T1000 (cell line): Measurements from ENCODE around the gene PLS1.
"Not testable (repeated sequence)": the region's sequence is repeated elsewhere in the genome, so short reads cannot be mapped to it uniquely, and the experiment has no call there.

ENCODE experiments used
- DNase-seq: peaks from one replicate; lab custom pipeline; 2025; ENCODE audit warnings: mixed read lengths; lab: John Stamatoyannopoulos, UW

The PLS1 gene

GRCh38 chr3:142597906-142598305, 1.7 kb downstream of the PLS1 start:
- no peak for DNase-seq

- no peak for DNase-seq
Observed at GRCh38 chr3:142601713-142602112, 5.5 kb downstream of the PLS1 start.

GRCh38 chr3:142602619-142603385, 6.6 kb downstream of the PLS1 start:
- no peak for DNase-seq

GRCh38 chr3:142603386-142603705, 7.2 kb downstream of the PLS1 start:
- not testable (repeated sequence) for DNase-seq

- DNase-seq = no peak
Observed at GRCh38 chr3:142604940-142605339, 8.7 kb downstream of the PLS1 start.

GRCh38 chr3:142608631-142609030, 12.4 kb downstream of the PLS1 start:
- no peak for DNase-seq

- DNase-seq = no peak
Observed at GRCh38 chr3:142609136-142609535, 12.9 kb downstream of the PLS1 start.

GRCh38 chr3:142611206-142611605, 15.0 kb downstream of the PLS1 start:
- DNase-seq = no peak

- DNase-seq = no peak
Observed at GRCh38 chr3:142613491-142613890, 17.3 kb downstream of the PLS1 start.

- no peak for DNase-seq
Observed at GRCh38 chr3:142614059-142614626, 17.9 kb downstream of the PLS1 start.

GRCh38 chr3:142615171-142615570, 19.0 kb downstream of the PLS1 start:
- DNase-seq = no peak

GRCh38 chr3:142618917-142619461, 22.8 kb downstream of the PLS1 start:
- DNase-seq = no peak

- DNase-seq = no peak
Observed at GRCh38 chr3:142622405-142622804, 26.2 kb downstream of the PLS1 start.

GRCh38 chr3:142623194-142623593, 27.0 kb downstream of the PLS1 start:
- DNase-seq = no peak

- DNase-seq = no peak
Observed at GRCh38 chr3:142624341-142625152, 28.4 kb downstream of the PLS1 start.

GRCh38 chr3:142625153-142625440, 28.9 kb downstream of the PLS1 start:
- no peak for DNase-seq

- DNase-seq = no peak
Observed at GRCh38 chr3:142626971-142627370, 30.8 kb downstream of the PLS1 start.

GRCh38 chr3:142628801-142629200, 32.6 kb downstream of the PLS1 start:
- no peak for DNase-seq

- no peak for DNase-seq
Observed at GRCh38 chr3:142633073-142633472, 36.9 kb downstream of the PLS1 start.

GRCh38 chr3:142636050-142636449, 39.9 kb downstream of the PLS1 start:
- no peak for DNase-seq

GRCh38 chr3:142636664-142637063, 40.5 kb downstream of the PLS1 start:
- DNase-seq = no peak

GRCh38 chr3:142638291-142638690, 42.1 kb downstream of the PLS1 start:
- DNase-seq = no peak

GRCh38 chr3:142641504-142641903, 45.3 kb downstream of the PLS1 start:
- no peak for DNase-seq
